HG02943 (cell line): ENCODE data around the gene CFAP73.
"Not testable (repeated sequence)": the region's sequence is repeated elsewhere in the genome, so short reads cannot be mapped to it uniquely, and the experiment has no call there.

Experiments used
- ATAC-seq: cut with Tn5 transposase; IDR thresholded peaks from one replicate; pipeline ENCODE4 v1.9.1; 2021; ENCODE audit warnings: mild to moderate bottlenecking, low read depth, moderate library complexity; ENCODE audit not compliant: unreplicated experiment

The CFAP73 gene

GRCh38 chr12:113138826-113139225 lies 10.7 kb upstream of the CFAP73 start:
- no peak for ATAC-seq

- ATAC-seq = no peak
These were observed 8.8 kb upstream of the CFAP73 start for GRCh38 chr12:113140706-113141105.

- not testable (repeated sequence) for ATAC-seq
These were observed 7.8 kb upstream of the CFAP73 start for GRCh38 chr12:113141716-113142115.

- ATAC-seq = no peak
These were observed 7.2 kb upstream of the CFAP73 start for GRCh38 chr12:113142173-113142885.

GRCh38 chr12:113142886-113143332 lies 6.6 kb upstream of the CFAP73 start:
- ATAC-seq = no peak

GRCh38 chr12:113143959-113144358 lies 5.6 kb upstream of the CFAP73 start:
- no peak for ATAC-seq

- ATAC-seq = no peak
These were observed 4.7 kb upstream of the CFAP73 start for GRCh38 chr12:113144806-113145205.

GRCh38 chr12:113145720-113146551 lies 3.6 kb upstream of the CFAP73 start:
- no peak for ATAC-seq

- ATAC-seq = no peak
These were observed 2.5 kb upstream of the CFAP73 start for GRCh38 chr12:113146999-113147398.

GRCh38 chr12:113151655-113152054 lies 2.1 kb downstream of the CFAP73 start:
- no peak for ATAC-seq

- ATAC-seq = no peak
These were observed 2.8 kb downstream of the CFAP73 start for GRCh38 chr12:113152196-113152834.

GRCh38 chr12:113152835-113153814 lies 3.6 kb downstream of the CFAP73 start:
- ATAC-seq = no peak

GRCh38 chr12:113154351-113154973 lies 4.9 kb downstream of the CFAP73 start:
- ATAC-seq = no peak

- no peak for ATAC-seq
These were observed 5.5 kb downstream of the CFAP73 start for GRCh38 chr12:113155060-113155459.

GRCh38 chr12:113155646-113156045 lies 6.1 kb downstream of the CFAP73 start:
- ATAC-seq = no peak

- ATAC-seq = no peak
These were observed 7.8 kb downstream of the CFAP73 start for GRCh38 chr12:113157218-113157859.

- no peak for ATAC-seq
These were observed 9.1 kb downstream of the CFAP73 start for GRCh38 chr12:113158439-113159203.

GRCh38 chr12:113159937-113160336 lies 10.4 kb downstream of the CFAP73 start:
- no peak for ATAC-seq
